ENCODE measurements around the gene PRKAR2B. TPM values are rescaled to one million over a fixed set of nuclear protein-coding genes. Genes with fewer than 3 reads are reported as not detected.

PRKAR2B gene
- total RNA-seq, 1 donor from 2014 or later, result 7.9 TPM

DNA sequence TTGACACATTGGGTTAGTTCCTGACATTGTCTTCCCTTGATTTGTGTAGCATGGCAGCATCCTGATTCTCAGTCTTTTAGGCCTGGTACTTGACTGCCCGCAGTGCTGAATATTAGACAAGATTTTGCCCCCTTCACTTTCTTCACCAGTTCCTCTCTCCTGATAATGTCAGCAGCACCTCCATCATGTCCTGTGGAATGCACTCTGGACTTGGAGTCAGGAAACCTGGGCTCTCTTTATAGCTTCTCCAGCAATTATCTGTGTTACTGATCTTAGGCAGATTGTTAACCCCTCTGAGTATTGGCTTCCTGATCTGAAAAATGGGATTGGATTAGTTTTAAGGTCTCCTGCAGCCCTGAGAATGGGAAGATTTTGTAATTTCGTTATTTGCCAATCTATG lies 143.3 kb downstream of the PRKAR2B start:
- Histone ChIP-seq H3K9me3 (no peaks in the 10 kb centered on the region), H3K27me3 (no peaks in the 10 kb centered on the region), H3K4me3 (no peak overlapping the region), H3K4me1 (peaks cover 5% of the 10 kb centered on the region), H3K27ac (no peak overlapping the region), H3K36me3 (peaks cover 100% of the 10 kb centered on the region)
- TF ChIP-seq, protein P1, sequence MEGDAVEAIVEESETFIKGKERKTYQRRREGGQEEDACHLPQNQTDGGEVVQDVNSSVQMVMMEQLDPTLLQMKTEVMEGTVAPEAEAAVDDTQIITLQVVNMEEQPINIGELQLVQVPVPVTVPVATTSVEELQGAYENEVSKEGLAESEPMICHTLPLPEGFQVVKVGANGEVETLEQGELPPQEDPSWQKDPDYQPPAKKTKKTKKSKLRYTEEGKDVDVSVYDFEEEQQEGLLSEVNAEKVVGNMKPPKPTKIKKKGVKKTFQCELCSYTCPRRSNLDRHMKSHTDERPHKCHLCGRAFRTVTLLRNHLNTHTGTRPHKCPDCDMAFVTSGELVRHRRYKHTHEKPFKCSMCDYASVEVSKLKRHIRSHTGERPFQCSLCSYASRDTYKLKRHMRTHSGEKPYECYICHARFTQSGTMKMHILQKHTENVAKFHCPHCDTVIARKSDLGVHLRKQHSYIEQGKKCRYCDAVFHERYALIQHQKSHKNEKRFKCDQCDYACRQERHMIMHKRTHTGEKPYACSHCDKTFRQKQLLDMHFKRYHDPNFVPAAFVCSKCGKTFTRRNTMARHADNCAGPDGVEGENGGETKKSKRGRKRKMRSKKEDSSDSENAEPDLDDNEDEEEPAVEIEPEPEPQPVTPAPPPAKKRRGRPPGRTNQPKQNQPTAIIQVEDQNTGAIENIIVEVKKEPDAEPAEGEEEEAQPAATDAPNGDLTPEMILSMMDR (IDR thresholded peaks at IDR 0.05), result no peak
- intact Hi-C loops (cut with DNase I), result no loop called here
- no peak for ATAC-seq
- no peak for DNase-seq

DNA sequence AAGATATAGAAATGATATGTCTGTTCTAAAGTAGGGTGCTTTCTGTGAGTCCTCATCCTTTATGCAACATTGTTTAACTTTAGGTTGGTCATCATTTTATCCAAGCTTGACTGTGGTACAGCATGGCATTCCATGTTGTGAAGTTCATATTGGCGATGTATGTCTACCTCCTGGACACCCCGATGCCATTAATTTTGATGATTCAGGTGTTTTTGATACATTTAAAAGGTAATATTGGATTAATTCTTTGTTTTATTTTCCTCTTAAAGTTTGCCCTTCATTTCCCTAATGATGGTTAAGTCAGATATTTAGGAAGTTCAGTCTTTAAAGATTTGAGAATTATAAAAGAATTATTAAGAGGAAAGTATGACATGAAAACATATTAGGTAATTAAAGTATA lies 145.6 kb downstream of the PRKAR2B start:
- intact Hi-C loops (cut with DNase I), result no loop called here
- Histone ChIP-seq H3K4me1 (no peaks in the 10 kb centered on the region), H3K27ac (no peak overlapping the region), H3K4me3 (no peak overlapping the region), H3K36me3 (peaks cover 92% of the 10 kb centered on the region), H3K9me3 (no peaks in the 10 kb centered on the region), H3K27me3 (no peaks in the 10 kb centered on the region)
- DNase-seq (no peak), ATAC-seq (no peak)
- TF ChIP-seq, protein P1 (IDR thresholded peaks at IDR 0.05), result no peak

DNA sequence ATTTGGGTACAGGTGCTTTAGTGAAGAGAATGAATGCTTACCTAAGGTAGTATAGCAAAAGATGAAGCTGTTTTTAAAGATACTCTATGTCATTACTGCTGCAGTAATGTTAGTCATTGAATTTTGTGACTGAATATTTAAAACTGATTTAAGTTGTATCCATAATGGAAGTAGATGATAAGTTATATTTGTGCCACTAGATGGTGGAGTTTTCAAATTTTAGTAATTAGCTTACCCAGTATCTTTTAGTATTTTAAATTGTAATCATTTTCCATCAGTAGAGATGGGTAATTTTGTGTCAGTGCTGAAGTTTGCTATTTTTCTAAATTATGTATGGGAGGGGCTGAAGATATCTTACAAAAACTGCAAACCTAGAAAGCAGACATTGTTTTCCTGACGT lies 149.5 kb downstream of the PRKAR2B start:
- intact Hi-C loops (cut with DNase I), result no loop called here
- ATAC-seq, result no peak
- H3K4me1 ChIP-seq, result peaks cover 10% of the 10 kb centered on the region
- no peak for DNase-seq
- peaks cover 92% of the 10 kb centered on the region for H3K36me3 ChIP-seq
- TF ChIP-seq, protein P1 (IDR thresholded peaks at IDR 0.05), result no peak
- H3K4me3 ChIP-seq, result no peak overlapping the region
- H3K27ac ChIP-seq, result no peak overlapping the region
- no peaks in the 10 kb centered on the region for H3K27me3 ChIP-seq
- H3K9me3 ChIP-seq, result no peaks in the 10 kb centered on the region

DNA sequence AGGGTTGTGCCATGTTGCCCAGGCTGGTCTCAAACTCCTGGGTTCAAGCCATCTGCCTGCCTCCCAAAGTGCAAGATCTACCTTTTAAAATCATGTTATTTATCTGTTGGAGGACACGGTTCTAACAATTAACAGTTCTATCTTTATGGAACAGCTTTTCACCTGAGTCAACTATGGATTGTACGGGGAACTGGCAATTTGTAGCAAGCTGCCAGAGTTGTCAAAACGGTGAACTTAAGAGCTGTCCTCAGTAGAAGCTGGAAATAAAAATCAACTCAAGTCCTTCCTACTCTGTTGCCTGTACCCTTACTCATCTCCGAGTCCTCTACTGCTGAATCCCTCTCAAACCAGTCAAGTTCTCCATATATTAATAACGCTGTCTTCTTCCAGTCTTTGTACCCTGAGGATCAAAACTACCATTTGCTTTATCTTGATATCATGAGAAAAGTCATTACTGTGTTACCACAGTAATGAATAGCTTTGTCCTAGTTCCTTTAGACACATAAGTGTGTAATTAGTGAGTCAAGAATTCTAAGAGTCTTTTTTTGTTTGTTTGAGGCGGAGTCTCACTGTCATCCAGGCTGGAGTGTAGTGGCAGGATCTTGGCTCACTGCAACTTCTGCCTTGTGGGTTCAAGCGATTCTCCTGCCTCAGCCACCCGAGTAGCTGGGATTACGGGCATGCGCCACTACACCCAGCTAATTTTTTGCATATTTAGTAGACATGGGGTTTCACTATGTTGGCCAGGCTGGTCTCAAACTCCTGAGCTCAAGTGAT lies 152.5 kb downstream of the PRKAR2B start:
- TF ChIP-seq, protein P1 (IDR thresholded peaks at IDR 0.05), result no peak
- Histone ChIP-seq H3K4me1 (peaks cover 16% of the 10 kb centered on the region), H3K27me3 (no peaks in the 10 kb centered on the region), H3K4me3 (no peak overlapping the region), H3K27ac (peak overlapping the region; percentile 71), H3K9me3 (no peaks in the 10 kb centered on the region), H3K36me3 (peaks cover 92% of the 10 kb centered on the region)
- DNase-seq (no peak), ATAC-seq (peak; percentile 92)
- intact Hi-C loops (cut with DNase I), result no loop called here

DNA sequence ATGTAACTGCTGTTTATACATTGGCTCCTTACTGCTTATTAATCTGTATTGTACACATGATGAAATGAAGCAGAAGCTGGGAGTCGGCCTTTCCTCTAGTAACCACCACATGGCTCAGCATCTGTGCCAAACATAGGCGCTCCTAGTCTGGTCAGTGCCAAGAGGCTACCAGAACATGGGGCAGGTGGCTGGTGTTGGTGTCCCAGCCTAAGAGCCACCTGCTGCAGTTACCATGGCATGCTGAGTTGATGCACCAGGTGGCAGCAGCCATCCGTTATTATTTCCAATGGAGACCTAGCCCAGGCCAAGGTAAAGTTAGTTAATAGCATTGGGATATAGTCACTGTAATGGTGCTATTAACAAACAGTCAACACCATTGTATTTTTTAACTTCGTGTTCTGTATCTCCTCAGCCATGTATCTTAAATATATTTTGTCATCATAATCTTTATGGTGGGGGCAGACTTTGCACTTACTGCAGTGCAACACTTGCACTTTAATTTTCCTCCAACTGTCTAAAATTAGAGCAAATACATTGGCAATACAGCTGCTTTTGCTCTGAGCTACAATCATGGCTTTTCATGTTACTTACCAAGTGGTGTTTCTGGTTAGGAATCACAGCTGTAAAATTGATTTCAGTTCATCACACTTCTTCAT lies 157.4 kb downstream of the PRKAR2B start:
- Histone ChIP-seq H3K27me3 (no peaks in the 10 kb centered on the region), H3K4me3 (no peak overlapping the region), H3K36me3 (peaks cover 98% of the 10 kb centered on the region), H3K9me3 (no peaks in the 10 kb centered on the region), H3K4me1 (peaks cover 7% of the 10 kb centered on the region), H3K27ac (no peak overlapping the region)
- ATAC-seq (peak; percentile 77), DNase-seq (no peak)
- intact Hi-C loops (cut with DNase I), result no loop called here
- TF ChIP-seq, protein P1 (IDR thresholded peaks at IDR 0.05), result peak; percentile 37

Measured in upper lobe of right lung (tissue), 1 donor.